Caco-2 (cell line): Measurements from ENCODE around the gene ALPP. TPM values are rescaled to one million over a fixed set of nuclear protein-coding genes. Genes with fewer than 3 reads are reported as not detected.
A peak's percentile ranks its signal among the peaks of the same experiment; 100 is the strongest.

Experiments used
- BruUV-seq: library from RNA; stranded (reverse); fragments of 400-500 nt; replicated peaks from 2 replicates; lab custom pipeline; 2021; lab: Mats Ljungman, UMichigan
- CTCF ChIA-PET: fragments of 300-600 bp; sonication (Branson Sonifier 250); formaldehyde crosslinking; loops from one replicate; lab custom pipeline; 2022; ENCODE audit warnings: antibody characterized with exemption; lab: Charles Lee
- POLR2A ChIA-PET: fragments of 300-600 bp; sonication (Branson Sonifier 250); formaldehyde crosslinking; loops from one replicate; lab custom pipeline; 2022; ENCODE audit warnings: antibody characterized with exemption; lab: Charles Lee
- DNase-seq, 2 experiments: peaks; one replicate each; pipeline versions ENCODE4 v3.0.0 to v3.0.0-alpha.2; 2020 to 2022
- H3K27me3 ChIP-seq: replicated peaks from 2 replicates; pipeline ENCODE4 v1.6.0; 2011; ENCODE audit warnings: low read length; ENCODE audit not compliant: control insufficient read depth, insufficient read depth
- H3K36me3 ChIP-seq: 2 replicates; pipeline ENCODE4 v1.5.1; 2011; ENCODE audit warnings: low read length; ENCODE audit not compliant: control insufficient read depth, insufficient read depth
- H3K4me1 ChIP-seq: fragments of 250-450 bp; sonication (Bioruptor Pico); 2 replicates; pipeline ENCODE4 v1.5.1; 2020; ENCODE audit warnings: mild to moderate bottlenecking
- H3K4me3 ChIP-seq: 2 replicates; pipeline ENCODE4 v1.5.1; 2011; ENCODE audit warnings: low read depth, mild to moderate bottlenecking, control low read depth, low read length
- H3K9me3 ChIP-seq: fragments of 250-450 bp; sonication (Bioruptor Pico); 2 replicates; pipeline ENCODE4 v1.5.1; 2020; ENCODE audit warnings: mild to moderate bottlenecking, moderate library complexity
- H3K27ac Mint-ChIP-seq: one replicate; pipeline ENCODE4 v1.8.0; 2022; ENCODE audit warnings: mixed read lengths; ENCODE audit not compliant: unreplicated experiment
- H3K27me3 Mint-ChIP-seq: one replicate; pipeline ENCODE4 v1.8.0; 2022; ENCODE audit warnings: mixed read lengths; ENCODE audit not compliant: insufficient read depth, unreplicated experiment
- H3K36me3 Mint-ChIP-seq: one replicate; pipeline ENCODE4 v1.8.0; 2022; ENCODE audit warnings: mild to moderate bottlenecking, mixed read lengths; ENCODE audit not compliant: insufficient read depth, unreplicated experiment
- H3K4me1 Mint-ChIP-seq: one replicate; pipeline ENCODE4 v1.8.0; 2022; ENCODE audit warnings: low read depth, mixed read lengths; ENCODE audit not compliant: unreplicated experiment
- H3K4me3 Mint-ChIP-seq: one replicate; pipeline ENCODE4 v1.8.0; 2022; ENCODE audit warnings: mild to moderate bottlenecking, moderate library complexity, mixed read lengths; ENCODE audit not compliant: unreplicated experiment
- H3K9me3 Mint-ChIP-seq: one replicate; pipeline ENCODE4 v1.8.0; 2022; ENCODE audit warnings: mixed read lengths; ENCODE audit not compliant: unreplicated experiment
- intact Hi-C: fragments of 100-400 bp; cut with micrococcal nuclease; formaldehyde crosslinking; loops from one replicate; pipeline ENCODE4 v1.10.0; 2022; ENCODE audit not compliant: unreplicated experiment
- total RNA-seq: library from RNA; stranded (reverse); gene quantifications from 2 replicates; pipeline ENCODE4 v1.2.3, GENCODE V29; 2022
- TF ChIP-seq, protein P1 (sequence below), 2 experiments: fragments of 200-600 bp in 1 of 2; IDR thresholded peaks; 1 replicate in 1 of 2; 2 replicates in 1 of 2; pipeline versions ENCODE4 v1.5.1 to v1.8.0; 2011 to 2022; ENCODE audit warnings: antibody characterized with exemption in 1 of 2, control low read depth in 1 of 2, inconsistent platforms in 1 of 2, low read depth in 1 of 2, low read length in 1 of 2, mild to moderate bottlenecking in 1 of 2, moderate library complexity in 1 of 2; ENCODE audit not compliant: insufficient read depth in 1 of 2, severe bottlenecking in 1 of 2, unreplicated experiment in 1 of 2

Gene ALPP
- total RNA-seq, 1 experiment from 2014 or later: 4.9 TPM

DNA sequence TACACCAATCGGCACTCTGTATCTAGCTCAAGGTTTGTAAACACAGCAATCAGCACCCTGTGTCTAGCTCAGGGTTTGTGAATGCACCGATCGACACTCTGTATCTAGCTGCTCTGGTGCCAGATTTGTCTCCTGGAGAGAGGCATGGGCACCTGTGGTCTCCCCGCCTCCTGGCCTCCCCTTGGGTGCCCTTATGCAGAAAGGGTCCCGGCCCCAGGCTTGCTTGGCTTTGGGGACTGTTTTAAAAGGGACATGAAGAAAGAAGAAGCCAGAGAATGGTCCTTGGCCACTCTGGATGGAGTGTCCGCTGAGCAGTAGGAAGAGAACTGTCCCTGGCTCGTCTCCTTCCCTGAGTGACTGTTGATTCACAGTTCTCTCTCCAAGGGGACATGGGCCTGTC is 11.5 kb upstream of the ALPP start:
- no peak for DNase-seq
- BruUV-seq: no TSS peak
- Mint-ChIP-seq H3K27me3 (no peaks in the 10 kb centered on the region), H3K4me3 (no peak overlapping the region), H3K4me1 (no peaks in the 10 kb centered on the region), H3K27ac (no peak overlapping the region), H3K36me3 (no peaks in the 10 kb centered on the region), H3K9me3 (no peaks in the 10 kb centered on the region)
- TF ChIP-seq, protein P1, sequence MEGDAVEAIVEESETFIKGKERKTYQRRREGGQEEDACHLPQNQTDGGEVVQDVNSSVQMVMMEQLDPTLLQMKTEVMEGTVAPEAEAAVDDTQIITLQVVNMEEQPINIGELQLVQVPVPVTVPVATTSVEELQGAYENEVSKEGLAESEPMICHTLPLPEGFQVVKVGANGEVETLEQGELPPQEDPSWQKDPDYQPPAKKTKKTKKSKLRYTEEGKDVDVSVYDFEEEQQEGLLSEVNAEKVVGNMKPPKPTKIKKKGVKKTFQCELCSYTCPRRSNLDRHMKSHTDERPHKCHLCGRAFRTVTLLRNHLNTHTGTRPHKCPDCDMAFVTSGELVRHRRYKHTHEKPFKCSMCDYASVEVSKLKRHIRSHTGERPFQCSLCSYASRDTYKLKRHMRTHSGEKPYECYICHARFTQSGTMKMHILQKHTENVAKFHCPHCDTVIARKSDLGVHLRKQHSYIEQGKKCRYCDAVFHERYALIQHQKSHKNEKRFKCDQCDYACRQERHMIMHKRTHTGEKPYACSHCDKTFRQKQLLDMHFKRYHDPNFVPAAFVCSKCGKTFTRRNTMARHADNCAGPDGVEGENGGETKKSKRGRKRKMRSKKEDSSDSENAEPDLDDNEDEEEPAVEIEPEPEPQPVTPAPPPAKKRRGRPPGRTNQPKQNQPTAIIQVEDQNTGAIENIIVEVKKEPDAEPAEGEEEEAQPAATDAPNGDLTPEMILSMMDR (IDR thresholded peaks at IDR 0.05; ENCODE audit: insufficient read depth in 1 of 2, low read depth in 1 of 2, low read length in 1 of 2, severe bottlenecking in 1 of 2, unreplicated experiment in 1 of 2): no peak
- Histone ChIP-seq H3K27me3 (no peaks in the 10 kb centered on the region), H3K4me3 (no peak overlapping the region), H3K36me3 (no peaks in the 10 kb centered on the region), H3K9me3 (no peaks in the 10 kb centered on the region), H3K4me1 (0 out of 2 replicates have a peak, but pooled peaks cover 4% of the 10 kb centered on the region)
- intact Hi-C loops: loop anchor here (5.0 kb wide), 1 partner anchor 460 kb away; no protein-coding TSS in a partner anchor
- ChIA-PET POLR2A (no interaction called here), CTCF (interaction anchor here (1.2 kb wide), 1 partner anchor 72 kb away, joined by 8 read pairs; no protein-coding TSS in a partner anchor)

DNA sequence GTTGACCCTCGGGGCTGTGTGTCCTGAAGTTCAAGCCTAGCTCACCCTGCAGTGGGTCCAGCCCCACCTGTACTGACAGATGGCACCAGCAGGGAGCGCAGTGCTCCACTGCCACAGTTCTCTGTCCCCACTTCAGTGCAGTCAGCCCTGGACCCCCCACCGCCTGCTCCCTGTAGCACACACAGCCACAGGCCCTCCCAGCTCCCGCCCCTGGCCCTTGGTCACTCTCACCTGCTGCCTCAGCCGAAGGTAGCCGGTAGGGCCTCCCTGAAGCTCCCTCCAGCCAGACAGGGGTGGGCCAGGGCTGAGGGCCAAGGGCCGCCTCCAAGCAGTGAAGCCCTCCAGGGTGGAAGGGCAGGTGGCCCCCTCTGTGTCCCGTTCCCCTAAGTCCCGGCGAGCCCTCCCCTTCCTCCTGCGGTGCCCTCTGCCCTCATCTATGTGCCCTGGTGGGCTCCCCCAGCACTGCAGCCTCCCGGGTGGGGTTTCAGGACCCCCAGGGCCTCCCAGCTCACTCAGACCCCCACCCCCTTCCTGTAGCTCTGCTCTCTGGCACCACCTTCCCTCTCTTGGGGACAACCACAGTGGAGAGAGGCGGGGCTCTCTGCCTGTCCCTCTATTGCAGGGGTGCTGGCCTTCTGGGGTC is 10.8 kb upstream of the ALPP start:
- H3K27me3 ChIP-seq: no peaks in the 10 kb centered on the region
- intact Hi-C loops: loop anchor here (5.0 kb wide), 1 partner anchor 460 kb away; no protein-coding TSS in a partner anchor
- no peak overlapping the region for H3K4me3 ChIP-seq
- H3K27me3 Mint-ChIP-seq: no peaks in the 10 kb centered on the region
- H3K4me1 ChIP-seq: 0 out of 2 replicates have a peak, but pooled peaks cover 4% of the 10 kb centered on the region
- H3K4me3 Mint-ChIP-seq: no peak overlapping the region
- no TSS peak for BruUV-seq
- no peaks in the 10 kb centered on the region for H3K36me3 Mint-ChIP-seq
- H3K9me3 ChIP-seq: no peaks in the 10 kb centered on the region
- CTCF ChIA-PET: interaction anchor here (1.2 kb wide), 1 partner anchor 72 kb away, joined by 8 read pairs; no protein-coding TSS in a partner anchor
- DNase-seq: peak; percentile 14 to 29
- no peaks in the 10 kb centered on the region for H3K36me3 ChIP-seq
- no peaks in the 10 kb centered on the region for H3K4me1 Mint-ChIP-seq
- TF ChIP-seq, protein P1 (IDR thresholded peaks at IDR 0.05; ENCODE audit: insufficient read depth in 1 of 2, low read depth in 1 of 2, low read length in 1 of 2, severe bottlenecking in 1 of 2, unreplicated experiment in 1 of 2): no peak
- H3K27ac Mint-ChIP-seq: no peak overlapping the region
- no peaks in the 10 kb centered on the region for H3K9me3 Mint-ChIP-seq
- POLR2A ChIA-PET: no interaction called here

DNA sequence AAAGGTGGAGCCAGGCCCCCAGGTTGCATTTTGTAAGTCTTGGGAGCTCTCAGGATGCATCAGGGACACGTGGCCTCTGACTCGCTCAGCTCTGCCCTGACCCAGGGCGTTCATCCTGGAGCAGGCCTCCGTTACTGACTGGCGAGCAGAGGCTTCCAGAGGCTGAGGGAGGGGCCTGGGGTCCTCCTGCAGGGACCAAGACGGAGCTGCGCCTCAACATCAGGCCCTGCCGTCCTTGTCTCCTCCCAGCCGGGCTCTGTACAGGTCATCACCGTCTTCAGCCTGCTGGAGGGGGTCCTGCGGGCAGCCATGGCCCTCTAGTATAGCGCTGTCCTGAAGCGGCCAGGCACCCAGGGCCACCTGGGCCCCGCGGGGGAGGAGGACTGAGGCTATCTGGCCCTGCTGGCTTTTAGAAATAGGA is 10.2 kb upstream of the ALPP start:
- no peak for DNase-seq
- Mint-ChIP-seq H3K9me3 (no peaks in the 10 kb centered on the region), H3K4me1 (no peaks in the 10 kb centered on the region), H3K27ac (no peak overlapping the region), H3K36me3 (no peaks in the 10 kb centered on the region), H3K27me3 (no peaks in the 10 kb centered on the region), H3K4me3 (no peak overlapping the region)
- POLR2A ChIA-PET: no interaction called here
- CTCF ChIA-PET: no interaction called here
- no peak overlapping the region for H3K4me3 ChIP-seq
- no TSS peak for BruUV-seq
- 0 out of 2 replicates have a peak, but pooled peaks cover 4% of the 10 kb centered on the region for H3K4me1 ChIP-seq
- intact Hi-C loops: loop anchor here (5.0 kb wide), 1 partner anchor 461 kb away; no protein-coding TSS in a partner anchor
- no peaks in the 10 kb centered on the region for H3K27me3 ChIP-seq
- H3K9me3 ChIP-seq: no peaks in the 10 kb centered on the region
- no peaks in the 10 kb centered on the region for H3K36me3 ChIP-seq
- TF ChIP-seq, protein P1 (IDR thresholded peaks at IDR 0.05; ENCODE audit: insufficient read depth in 1 of 2, low read depth in 1 of 2, low read length in 1 of 2, severe bottlenecking in 1 of 2, unreplicated experiment in 1 of 2): no peak
